SK-N-SH (cell line): ENCODE measurements around the gene EXTL2. TPM values are rescaled to one million over a fixed set of nuclear protein-coding genes. Genes with fewer than 3 reads are reported as not detected.

Experiments used
- polyA plus RNA-seq, 3 experiments: library from polyadenylated mRNA; depleted of rRNA; stranded (reverse); fragments of >200 nt; gene quantifications; 2 replicates each; pipeline ENCODE4 v1.2.3, GENCODE V29; 2012

Gene EXTL2
- polyA plus RNA-seq, 1 of the 3 experiments (the other 2 are of a cell fraction) = 20.3 TPM

Other genes starting within 250 kb of the EXTL2 start
- 5.0 and 7.2 TPM in 2 replicates for gene VCAM1, start 175.1 kb downstream of the EXTL2 start, polyA plus RNA-seq (2012; rRNA removed)
- 4.0 and 5.4 TPM in 2 replicates for gene SLC30A7, start 1.2 kb upstream of the EXTL2 start, polyA plus RNA-seq (2012; rRNA removed)
- gene DPH5, start 130.9 kb upstream of the EXTL2 start, polyA plus RNA-seq (2012; rRNA removed) = 36.6 and 50.2 TPM in 2 replicates